KOPT-K1 (cell line): ENCODE measurements around the gene PACSIN2.
"Not testable (repeated sequence)": the region's sequence is repeated elsewhere in the genome, so short reads cannot be mapped to it uniquely, and the experiment has no call there.

Experiments
- H3K27ac ChIP-seq: fragments of 200-600 bp; sonication (generic); 2 replicates; pipeline ENCODE4 v1.5.1; 2016; ENCODE audit warnings: antibody characterized with exemption, mild to moderate bottlenecking, low read depth, low read length; ENCODE audit not compliant: poor library complexity, severe bottlenecking
- H3K36me3 ChIP-seq: fragments of 200-600 bp; sonication (generic); 2 replicates; pipeline ENCODE4 v1.5.1; 2017; ENCODE audit warnings: antibody characterized with exemption, mild to moderate bottlenecking, low read length, moderate library complexity; ENCODE audit not compliant: insufficient read depth
- H3K9me3 ChIP-seq: fragments of 200-600 bp; sonication (generic); 2 replicates; pipeline ENCODE4 v1.5.1; 2017; ENCODE audit warnings: antibody characterized with exemption, low read length, mild to moderate bottlenecking; ENCODE audit not compliant: insufficient read depth, poor library complexity, severe bottlenecking

PACSIN2 gene

DNA sequence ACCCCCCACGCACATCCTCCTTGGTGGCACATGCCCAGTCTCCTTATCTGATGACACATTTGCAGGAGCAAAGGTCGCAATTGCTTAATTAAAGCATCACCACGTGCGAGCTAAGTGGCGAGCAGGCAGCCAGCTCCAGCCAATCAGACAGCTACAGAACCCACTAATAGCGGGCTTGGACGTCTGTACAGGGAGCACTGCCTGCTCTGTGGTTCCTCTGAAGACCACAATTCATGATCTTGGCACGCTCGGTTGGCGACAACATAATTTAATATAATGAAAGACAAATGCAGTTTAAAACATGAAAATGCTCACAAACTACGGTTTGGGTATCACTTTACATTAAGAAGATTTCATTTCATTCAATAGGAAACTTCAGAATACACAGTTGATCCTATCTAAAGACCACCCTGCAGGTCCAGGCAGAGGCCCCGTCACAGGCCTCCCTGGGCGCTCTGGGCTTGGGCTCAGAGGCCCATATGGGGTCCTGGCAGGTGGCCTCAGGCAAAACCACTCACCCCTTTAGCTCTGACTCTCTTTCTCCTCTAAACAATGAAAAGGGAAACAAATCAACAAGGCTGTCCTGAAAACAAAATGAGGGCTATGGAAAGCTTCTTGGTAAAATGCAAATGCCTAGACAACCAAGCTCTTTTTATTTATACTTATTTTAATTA lies 10.4 kb downstream of the PACSIN2 start:
- H3K27ac ChIP-seq: peak overlapping the region; percentile 27
- no peaks in the 10 kb centered on the region for H3K36me3 ChIP-seq
- no peaks in the 10 kb centered on the region for H3K9me3 ChIP-seq

GRCh38 chr22:43002202-43002586 lies 12.8 kb downstream of the PACSIN2 start:
- Histone ChIP-seq H3K27ac (no peak overlapping the region), H3K9me3 (no peaks in the 10 kb centered on the region), H3K36me3 (no peaks in the 10 kb centered on the region)

DNA sequence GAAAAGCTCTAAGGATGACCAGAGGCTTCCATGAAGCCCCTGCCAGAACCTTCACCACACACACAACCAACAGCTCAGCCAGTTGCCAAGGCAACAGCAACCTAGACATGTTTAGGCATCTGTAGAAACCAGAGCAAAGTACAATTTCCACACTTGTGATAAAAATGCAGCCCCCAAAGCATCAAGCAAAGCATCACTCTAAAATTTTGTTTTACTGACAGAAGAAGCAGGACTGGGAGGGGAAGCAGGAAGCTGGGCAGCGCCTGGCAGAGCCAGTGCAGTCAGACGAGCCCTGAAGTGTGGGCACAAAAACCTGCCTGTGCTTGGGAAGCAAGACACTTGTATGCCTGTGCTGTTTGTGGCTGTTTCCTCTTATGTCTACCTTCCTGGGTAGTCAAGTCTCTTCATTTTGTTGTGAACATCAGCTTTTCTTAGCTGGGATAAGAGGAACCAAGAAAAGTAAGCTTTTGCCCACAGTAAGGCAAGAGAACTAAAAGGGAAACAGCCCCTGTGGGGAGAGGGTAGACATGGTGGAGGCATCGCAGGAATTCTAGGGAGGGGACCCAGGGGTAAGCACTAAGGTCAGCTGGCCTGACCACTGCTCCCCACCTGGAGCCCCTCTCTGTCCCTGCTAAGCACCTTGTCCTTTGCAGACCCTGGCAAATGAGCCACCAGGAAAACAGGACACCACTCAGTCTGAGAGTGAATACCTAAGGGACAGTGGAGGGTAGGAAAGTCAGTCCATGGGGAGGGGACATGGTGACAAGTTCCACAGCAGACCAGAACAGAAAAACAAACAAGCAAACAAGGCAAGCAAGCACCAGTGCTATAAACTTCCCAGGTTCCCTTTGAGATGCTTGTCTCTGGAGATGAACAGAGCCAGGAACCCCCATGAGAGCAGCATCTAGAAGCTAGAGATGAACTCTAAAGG lies 13.4 kb downstream of the PACSIN2 start:
- Histone ChIP-seq H3K36me3 (no peaks in the 10 kb centered on the region), H3K9me3 (no peaks in the 10 kb centered on the region), H3K27ac (no peak overlapping the region)

GRCh38 chr22:43000441-43001175 lies 14.3 kb downstream of the PACSIN2 start:
- Histone ChIP-seq H3K27ac (no peak overlapping the region), H3K36me3 (no peaks in the 10 kb centered on the region), H3K9me3 (no peaks in the 10 kb centered on the region)

DNA sequence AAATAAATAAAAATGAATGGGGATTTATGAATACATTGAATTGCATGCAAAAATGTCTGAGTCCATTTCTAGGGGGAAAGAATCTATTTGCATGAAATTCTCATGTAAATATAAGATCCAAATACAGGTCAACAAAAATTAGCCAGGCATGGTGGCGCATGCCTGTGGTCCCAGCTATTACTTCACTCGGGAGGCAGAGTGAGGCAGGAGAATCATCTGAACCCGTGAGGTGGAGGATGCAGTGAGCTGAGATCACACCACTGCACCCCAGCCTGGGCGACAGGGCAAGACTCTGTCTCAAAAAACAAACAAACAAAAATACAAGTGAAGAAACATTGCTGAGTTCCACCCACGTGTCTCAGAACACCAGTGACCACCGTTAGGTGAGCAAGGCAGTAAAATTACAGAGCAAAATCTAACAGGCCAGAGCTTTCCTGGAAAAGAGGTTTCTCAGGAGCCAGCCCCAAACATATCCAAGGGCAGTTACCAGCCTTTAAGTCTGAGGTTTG lies 17.3 kb downstream of the PACSIN2 start:
- H3K27ac ChIP-seq: no peak overlapping the region
- H3K36me3 ChIP-seq: no peaks in the 10 kb centered on the region
- peaks cover under 1% of the 10 kb centered on the region for H3K9me3 ChIP-seq

- Histone ChIP-seq H3K36me3 (no peaks in the 10 kb centered on the region), H3K9me3 (peaks cover 7% of the 10 kb centered on the region), H3K27ac (no peak overlapping the region)
These were observed 18.1 kb downstream of the PACSIN2 start for GRCh38 chr22:42996646-42997365.

DNA sequence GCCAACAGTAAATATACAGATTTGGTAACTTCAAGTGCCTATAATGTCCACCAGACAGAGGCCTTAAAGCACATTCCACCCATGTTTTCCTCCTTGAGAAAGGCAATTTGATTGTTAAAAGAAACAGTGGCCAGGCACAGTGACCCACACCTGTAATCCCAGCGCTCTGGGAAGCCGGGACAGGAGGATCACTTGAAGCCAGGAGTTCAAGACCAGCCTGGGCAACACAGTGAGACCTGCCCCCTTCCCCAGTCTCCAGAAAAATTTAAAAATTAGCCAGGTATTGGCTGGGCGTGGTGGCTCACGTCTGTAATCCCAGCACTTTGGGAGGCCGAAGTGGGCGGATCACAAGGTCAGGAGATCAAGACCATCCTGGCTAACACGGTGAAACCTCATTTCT lies 19.3 kb downstream of the PACSIN2 start:
- not testable (repeated sequence) for H3K27ac ChIP-seq

GRCh38 chr22:42994917-42995562 lies 19.9 kb downstream of the PACSIN2 start:
- no peak overlapping the region for H3K27ac ChIP-seq

More for the DNA sequence above, 19.3 kb downstream of the PACSIN2 start:
- H3K9me3 ChIP-seq, H3K36me3 ChIP-seq: not testable (repeated sequence)

GRCh38 chr22:42994276-42994916 lies 20.6 kb downstream of the PACSIN2 start:
- Histone ChIP-seq H3K9me3 (peaks cover 7% of the 10 kb centered on the region), H3K27ac (no peak overlapping the region), H3K36me3 (no peaks in the 10 kb centered on the region)

More at GRCh38 chr22:42994917-42995562, 19.9 kb downstream of the PACSIN2 start:
- H3K9me3 ChIP-seq: peaks cover 7% of the 10 kb centered on the region
- no peaks in the 10 kb centered on the region for H3K36me3 ChIP-seq

DNA sequence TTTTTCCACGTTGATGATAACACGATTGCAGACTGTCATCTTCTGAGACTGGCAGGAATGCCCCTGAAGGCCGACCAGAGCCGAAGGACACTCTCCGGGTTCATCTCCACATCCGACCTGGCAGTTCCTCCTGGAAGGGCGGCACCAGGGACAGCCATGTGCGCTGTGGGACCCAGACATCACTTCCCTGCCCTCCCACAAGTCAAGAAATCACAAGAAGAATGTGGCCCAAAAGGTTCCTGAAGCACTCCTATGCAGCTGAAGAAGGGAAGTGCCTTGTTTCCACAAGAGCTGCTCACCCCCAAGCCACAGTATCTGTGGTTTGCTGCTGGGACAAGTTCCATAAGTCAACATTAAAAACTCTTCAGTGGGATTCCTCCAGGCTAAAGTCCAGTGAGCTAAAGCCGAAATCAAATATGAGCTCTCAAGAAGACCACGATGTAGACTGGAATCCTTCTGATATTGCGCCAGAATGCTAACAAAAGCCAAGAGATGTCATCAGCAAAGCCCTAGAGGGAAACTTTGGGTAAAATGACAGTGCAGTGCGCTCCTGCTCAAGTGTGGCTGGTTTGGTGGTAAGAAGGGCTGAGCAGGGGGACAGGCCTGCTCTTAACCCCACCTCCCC lies 21.2 kb downstream of the PACSIN2 start:
- H3K9me3 ChIP-seq: peaks cover 7% of the 10 kb centered on the region
- no peak overlapping the region for H3K27ac ChIP-seq
- H3K36me3 ChIP-seq: no peaks in the 10 kb centered on the region

GRCh38 chr22:42992886-42993479 lies 22.0 kb downstream of the PACSIN2 start:
- Histone ChIP-seq H3K9me3 (peaks cover 7% of the 10 kb centered on the region), H3K36me3 (no peaks in the 10 kb centered on the region), H3K27ac (no peak overlapping the region)

- Histone ChIP-seq H3K9me3 (peaks cover 7% of the 10 kb centered on the region), H3K27ac (no peak overlapping the region), H3K36me3 (no peaks in the 10 kb centered on the region)
These were observed 22.9 kb downstream of the PACSIN2 start for GRCh38 chr22:42992092-42992491.

GRCh38 chr22:42991010-42991651 lies 23.8 kb downstream of the PACSIN2 start:
- Histone ChIP-seq H3K27ac (no peak overlapping the region), H3K9me3 (peaks cover 7% of the 10 kb centered on the region), H3K36me3 (no peaks in the 10 kb centered on the region)
